HepG2 (cell line): ENCODE measurements around the gene TIAM2. TPM values are rescaled to one million over a fixed set of nuclear protein-coding genes. Genes with fewer than 3 reads are reported as not detected.
"Not testable (repeated sequence)": the region's sequence is repeated elsewhere in the genome, so short reads cannot be mapped to it uniquely, and the experiment has no call there.

ENCODE experiments used
- ATAC-seq: fragments of 200-7000 bp; cut with Tn5 transposase; 3 replicates; pipeline ENCODE4 v1.9.1; 2020; ENCODE audit warnings: mild to moderate bottlenecking, moderate library complexity
- BruUV-seq: library from RNA; stranded (reverse); fragments of 400-500 nt; replicated peaks from 2 replicates; lab custom pipeline; 2021; lab: Mats Ljungman, UMichigan
- CTCF ChIA-PET: fragments of 300-600 bp; formaldehyde crosslinking; extraction: SDS; loops from one replicate; lab custom pipeline; 2021; ENCODE audit warnings: low total read pairs, inconsistent platforms, low intra/inter-chr PET ratio; lab: Yijun Ruan, JAX
- POLR2A ChIA-PET: fragments of 350-600 bp; sonication (Branson Sonifier 250); formaldehyde crosslinking; loops from one replicate; lab custom pipeline; 2020; ENCODE audit warnings: antibody characterized with exemption, inconsistent platforms; lab: Yijun Ruan, JAX
- DNase-seq: peaks from one replicate; pipeline ENCODE4 v3.0.0-alpha.2; 2015; ENCODE audit warnings: low spot score
- FAIRE-seq: peaks from 3 replicates; lab custom pipeline; 2011; peaks lifted over from hg19 to GRCh38; lab: Jason Lieb, UNC
- H2AFZ ChIP-seq: one replicate; pipeline ENCODE4 v1.6.1; 2011; ENCODE audit warnings: low read length, inconsistent platforms
- H3K27ac ChIP-seq: fragments of 300-600 bp; 3 replicates; pipeline ENCODE4 v1.8.0; 2011; ENCODE audit warnings: mixed run types, mild to moderate bottlenecking, mixed read lengths, low read length, inconsistent platforms; ENCODE audit not compliant: insufficient read depth; ENCODE audit errors: extremely low read length
- H3K27me3 ChIP-seq, 2 experiments: fragments of 200-600 bp in 1 of 2; 2 replicates in 1 of 2; 3 replicates in 1 of 2; pipeline versions ENCODE4 v1.6.0 to v1.8.0; 2011; ENCODE audit warnings: low read length in 2 of 2, mild to moderate bottlenecking in 2 of 2, moderate library complexity in 2 of 2, inconsistent platforms in 1 of 2; ENCODE audit not compliant: insufficient read depth in 2 of 2, control insufficient read depth in 1 of 2
- H3K36me3 ChIP-seq, 2 experiments: fragments of 200-600 bp in 1 of 2; replicated peaks in 1 of 2; 2 replicates in 1 of 2; 3 replicates in 1 of 2; pipeline versions ENCODE4 v1.5.1 to v1.8.0; 2011; ENCODE audit warnings: low read length in 2 of 2, inconsistent platforms in 1 of 2; ENCODE audit not compliant: insufficient read depth in 2 of 2, control insufficient read depth in 1 of 2
- H3K4me1 ChIP-seq: 2 replicates; pipeline ENCODE4 v1.5.1; 2012; ENCODE audit warnings: low read length, inconsistent platforms; ENCODE audit not compliant: insufficient read depth
- H3K4me2 ChIP-seq: 2 replicates; pipeline ENCODE4 v1.6.0; 2011; ENCODE audit warnings: low read depth, low read length, inconsistent platforms
- H3K4me3 ChIP-seq, 3 experiments: fragments of 200-600 bp in 1 of 3; sonication (generic), shearing (Covaris generic) in 1 of 3; replicated peaks in 1 of 3; 2 replicates each; pipeline ENCODE4 v1.5.1; 2011 to 2016; ENCODE audit warnings: low read length in 3 of 3, inconsistent platforms in 2 of 3, low read depth in 2 of 3, mild to moderate bottlenecking in 2 of 3, control low read depth in 1 of 3, mixed read lengths in 1 of 3; ENCODE audit not compliant: insufficient read depth in 1 of 3
- H3K79me2 ChIP-seq: one replicate; pipeline ENCODE4 v1.6.1; 2011; ENCODE audit warnings: low read length, inconsistent platforms; ENCODE audit not compliant: insufficient read depth
- H3K9ac ChIP-seq: 2 replicates; pipeline ENCODE4 v1.6.0; 2011; ENCODE audit warnings: mild to moderate bottlenecking, low read depth, low read length, inconsistent platforms; ENCODE audit not compliant: insufficient read depth
- H3K9me3 ChIP-seq: 2 replicates; pipeline ENCODE4 v1.5.1; 2012; ENCODE audit warnings: mild to moderate bottlenecking, low read length
- H4K20me1 ChIP-seq: 2 replicates; pipeline ENCODE4 v1.6.0; 2011; ENCODE audit warnings: inconsistent platforms, mild to moderate bottlenecking, low read length, moderate library complexity; ENCODE audit not compliant: insufficient read depth
- FOXM1 ChIP-seq: sonication (generic); formaldehyde crosslinking; IDR thresholded peaks from 2 replicates; pipeline ENCODE4 v1.5.0; 2020; ENCODE audit warnings: missing genetic modification reagents
- GATAD2A ChIP-seq: IDR thresholded peaks from 2 replicates; pipeline ENCODE4 v1.6.1; 2016
- KLF13 ChIP-seq: sonication (generic); formaldehyde crosslinking; IDR thresholded peaks from 2 replicates; pipeline ENCODE4 v1.4.0; 2020; ENCODE audit warnings: mild to moderate bottlenecking, missing genetic modification reagents
- PHF8 ChIP-seq: sonication (generic); formaldehyde crosslinking; IDR thresholded peaks from 2 replicates; pipeline ENCODE4 v1.5.0; 2020; ENCODE audit warnings: missing genetic modification reagents
- SMAD1 ChIP-seq: sonication (generic); formaldehyde crosslinking; IDR thresholded peaks from 2 replicates; pipeline ENCODE4 v1.4.0; 2020; ENCODE audit warnings: missing genetic modification reagents, low read depth, mild to moderate bottlenecking, borderline replicate concordance
- SOX13 ChIP-seq, 3 experiments: fragments of 450-650 bp in 1 of 3; sonication (generic) in 1 of 3; formaldehyde crosslinking in 1 of 3; IDR thresholded peaks in 2 of 3; conservative IDR thresholded peaks in 1 of 3; 2 replicates each; pipeline versions ENCODE4 v1.5.0 to v1.6.1; 2016 to 2020; ENCODE audit warnings: antibody characterized with exemption in 1 of 3, mild to moderate bottlenecking in 1 of 3, missing compliant biosample characterization in 1 of 3, missing genetic modification reagents in 1 of 3, moderate library complexity in 1 of 3
- ZNF317 ChIP-seq: sonication (generic); formaldehyde crosslinking; IDR thresholded peaks from 2 replicates; pipeline ENCODE4 v1.5.0; 2020; ENCODE audit warnings: mild to moderate bottlenecking, missing genetic modification reagents
- ZNF557 ChIP-seq: sonication (generic); formaldehyde crosslinking; IDR thresholded peaks from 2 replicates; pipeline ENCODE4 v1.4.0; 2020; ENCODE audit warnings: missing genetic modification reagents
- WGBS: methylation state at CpG from one replicate; pipeline ENCODE4 v1.1.6; 2017; ENCODE audit warnings: low lambda C conversion rate; 5-methylcytosine and 5-hydroxymethylcytosine counted together
- in situ Hi-C: cut with HindIII; loops from 2 replicates; pipeline ENCODE4 v1.10.0; 2017; ENCODE audit warnings: low pct_unique_long_range_greater_than_20kb; ENCODE audit not compliant: extremely low pct_ligation_motif_present
- intact Hi-C: fragments of 100-400 bp; cut with micrococcal nuclease; formaldehyde crosslinking; loops from one replicate; pipeline ENCODE4 v1.10.0; 2022; ENCODE audit not compliant: unreplicated experiment
- polyA plus RNA-seq, 8 experiments: library from polyadenylated mRNA; depleted of rRNA in 3 of 8; stranded (reverse) in 7 of 8; unstranded in 1 of 8; fragments of >200 nt; fragmentation: Illumina TruSeq in 4 of 8; extraction: Trizol in 4 of 8; gene quantifications; 2 replicates each; pipeline versions ENCODE4 v1.2.1 to v1.2.3, GENCODE V29; 2011 to 2016; ENCODE audit warnings: low read depth in 4 of 8, missing spikeins in 1 of 8, mixed read lengths in 1 of 8; ENCODE audit not compliant: insufficient read depth in 1 of 8
- total RNA-seq, 5 experiments: library from RNA; depleted of rRNA; stranded (reverse); fragments of >200 nt; fragmentation: Illumina TruSeq; extraction: Trizol; gene quantifications; 2 replicates each; pipeline ENCODE4 v1.2.3, GENCODE V29; 2016; ENCODE audit warnings: low read depth in 1 of 5

The TIAM2 gene
- total and polyA plus RNA-seq, 2 of the 13 experiments (the other 11 are each of a cell fraction or from before 2014, with no cell fraction given), result 4.1 to 4.5 TPM

GRCh38 chr6:155117256-155117655 is 122.1 kb downstream of the TIAM2 start:
- Histone ChIP-seq H3K27me3 (no peaks in the 10 kb centered on the region), H3K9ac (no peak overlapping the region), H3K27ac (no peak overlapping the region), H3K4me1 (no peaks in the 10 kb centered on the region), H3K79me2 (no peaks in the 10 kb centered on the region), H3K4me3 (no peak overlapping the region), H3K9me3 (no peaks in the 10 kb centered on the region), H3K4me2 (no peak overlapping the region), H4K20me1 (no peaks in the 10 kb centered on the region), H2AFZ (no peak overlapping the region), H3K36me3 (no peaks in the 10 kb centered on the region)
- WGBS, result 71% methylated on average over 13 of the region's 13 CpGs
- POLR2A ChIA-PET, result no interaction called here
- FAIRE-seq (no peak), ATAC-seq (no peak), DNase-seq (no peak)
- no peak for TF ChIP-seq SOX13 (IDR thresholded peaks at IDR 0.05)
- no peak for TF ChIP-seq SOX13 (CRISPR knock-in tag; conservative IDR thresholded peaks at IDR 0.05 in 1 of 2, IDR thresholded peaks at IDR 0.05 in 1 of 2)
- no peak for TF ChIP-seq PHF8 (CRISPR knock-in tag)
- TF ChIP-seq GATAD2A (CRISPR knock-in tag), result no peak
- in situ Hi-C loops (no loop called here), intact Hi-C loops (no loop called here)
- CTCF ChIA-PET, result no interaction called here
- no TSS peak for BruUV-seq

GRCh38 chr6:155117785-155118184 is 122.7 kb downstream of the TIAM2 start:
- intact Hi-C loops (no loop called here), in situ Hi-C loops (no loop called here)
- ChIA-PET POLR2A (no interaction called here), CTCF (no interaction called here)
- DNase-seq (no peak), ATAC-seq (no peak), FAIRE-seq (no peak)
- no peaks in the 10 kb centered on the region for H3K79me2 ChIP-seq
- TF ChIP-seq ZNF557 (no peak), ZNF317 (no peak), SMAD1 (CRISPR knock-in tag) (no peak), KLF13 (CRISPR knock-in tag) (no peak), FOXM1 (CRISPR knock-in tag) (no peak)
- BruUV-seq, result no TSS peak
- H4K20me1 ChIP-seq, result no peaks in the 10 kb centered on the region
- peaks cover under 1% of the 10 kb centered on the region for H3K4me1 ChIP-seq
- H3K9ac ChIP-seq, result no peak overlapping the region
- H3K27ac ChIP-seq, result no peak overlapping the region
- H3K4me3 ChIP-seq, result no peak overlapping the region
- no peaks in the 10 kb centered on the region for H3K27me3 ChIP-seq
- H2AFZ ChIP-seq, result no peak overlapping the region
- no peaks in the 10 kb centered on the region for H3K9me3 ChIP-seq
- 51% methylated on average over 5 of the region's 5 CpGs for WGBS
- no peaks in the 10 kb centered on the region for H3K36me3 ChIP-seq
- H3K4me2 ChIP-seq, result no peak overlapping the region

GRCh38 chr6:155119201-155119600 is 124.1 kb downstream of the TIAM2 start:
- ATAC-seq, H4K20me1 ChIP-seq, H3K79me2 ChIP-seq, POLR2A ChIA-PET, FAIRE-seq, BruUV-seq, H3K9ac ChIP-seq, in situ Hi-C loops, H3K36me3 ChIP-seq, H3K4me3 ChIP-seq, H3K9me3 ChIP-seq, CTCF ChIA-PET, H3K27ac ChIP-seq, H3K4me2 ChIP-seq, H2AFZ ChIP-seq, H3K27me3 ChIP-seq, intact Hi-C loops, DNase-seq: not testable (repeated sequence)
- peaks cover 14% of the 10 kb centered on the region for H3K4me1 ChIP-seq
- WGBS, result 68% methylated on average over 5 of the region's 5 CpGs
